Fibroblast of mammary gland (primary cell): ENCODE results near the gene CST6.
A peak's percentile ranks its signal among the peaks of the same experiment; 100 is the strongest.

ENCODE experiments used
- DNase-seq: peaks from one replicate; pipeline ENCODE4 v3.0.0-alpha.2; 2010; ENCODE audit warnings: low read depth
- H3K4me3 ChIP-seq: 2 replicates; pipeline ENCODE4 v1.5.1; 2011; ENCODE audit warnings: low read depth, mild to moderate bottlenecking, low read length, moderate library complexity; ENCODE audit not compliant: control insufficient read depth
- CTCF ChIP-seq: conservative IDR thresholded peaks from 2 replicates; pipeline ENCODE4 v1.5.1; 2011; ENCODE audit warnings: low read depth, low read length, inconsistent platforms; ENCODE audit not compliant: control insufficient read depth, insufficient read depth

Gene CST6

DNA sequence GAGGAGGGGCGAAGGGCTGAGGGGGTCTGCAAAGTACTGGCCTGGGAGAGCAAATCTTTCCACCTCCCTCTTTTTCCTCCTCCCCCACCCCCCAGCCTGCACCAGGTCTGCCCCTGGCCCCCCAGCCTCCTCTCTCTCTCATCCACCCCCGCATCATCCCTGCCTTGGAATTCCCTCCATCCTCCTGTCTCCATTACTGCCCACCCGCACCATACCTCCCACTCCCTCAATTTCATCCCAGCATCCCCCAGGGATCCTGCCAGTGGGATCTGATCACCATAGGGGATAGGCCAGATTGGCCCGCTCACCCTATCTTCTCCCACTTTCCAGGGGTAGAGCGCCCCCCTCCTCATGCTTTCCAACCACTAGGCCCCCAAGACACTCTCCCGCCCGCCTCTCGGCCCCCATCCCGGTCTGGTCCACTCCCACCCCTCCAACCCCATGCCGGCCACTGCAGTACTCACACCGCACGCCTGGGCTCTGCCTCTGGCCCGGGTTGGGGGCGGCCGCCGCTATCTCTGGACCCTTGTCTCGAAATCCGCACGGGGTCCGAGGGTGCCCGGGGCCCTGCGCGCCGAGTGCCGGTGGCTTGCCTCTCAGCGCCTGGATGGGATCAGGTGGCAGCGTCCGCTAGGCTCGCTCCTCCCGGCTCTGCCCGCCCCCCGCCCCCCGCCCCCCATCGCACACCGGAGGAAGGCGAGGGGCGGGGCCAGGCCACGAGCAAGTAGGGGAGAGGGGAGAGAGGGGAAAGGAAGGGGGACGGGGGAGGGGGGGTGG is 36.9 kb downstream of the CST6 start, which contains the start of gene GAL3ST3:
Gene GAL3ST3, minus strand, starts transcription at position 615 of the 777 bp plus-strand sequence. CDS start 3,746 bp downstream, outside the sequence.
- no peak within 1 kb of the TSS for H3K4me3 ChIP-seq

GRCh38 chr11:66050581-66051231 is 38.9 kb downstream of the CST6 start:
- TF ChIP-seq CTCF: no peak
- no peak for DNase-seq
- no peak overlapping the region for H3K4me3 ChIP-seq

More for the DNA sequence above, 36.9 kb downstream of the CST6 start, which contains the start of gene GAL3ST3:
- no peak for TF ChIP-seq CTCF
- DNase-seq: no peak

DNA sequence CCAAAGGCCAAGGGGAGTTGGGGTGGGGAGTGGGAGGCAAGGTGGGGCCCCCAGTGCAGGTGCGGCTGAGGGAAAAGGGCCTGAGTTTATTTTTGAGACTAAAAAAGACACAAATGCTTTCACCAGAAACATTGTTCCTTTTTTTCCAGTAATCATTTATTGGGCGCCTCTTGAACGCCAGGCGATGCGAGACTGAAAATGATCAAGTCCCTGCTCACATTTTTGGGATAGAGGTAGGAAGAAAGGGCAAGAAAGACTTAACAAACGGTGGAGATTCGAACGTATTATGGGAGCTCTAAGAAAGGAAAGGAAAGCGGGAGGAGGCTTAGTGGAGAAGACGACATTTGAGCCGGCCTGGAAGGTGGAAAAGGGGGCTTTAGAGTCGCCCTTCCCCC is 39.6 kb downstream of the CST6 start:
- no peak for DNase-seq
- peak overlapping the region; percentile 98 for H3K4me3 ChIP-seq
- no peak for TF ChIP-seq CTCF

DNA sequence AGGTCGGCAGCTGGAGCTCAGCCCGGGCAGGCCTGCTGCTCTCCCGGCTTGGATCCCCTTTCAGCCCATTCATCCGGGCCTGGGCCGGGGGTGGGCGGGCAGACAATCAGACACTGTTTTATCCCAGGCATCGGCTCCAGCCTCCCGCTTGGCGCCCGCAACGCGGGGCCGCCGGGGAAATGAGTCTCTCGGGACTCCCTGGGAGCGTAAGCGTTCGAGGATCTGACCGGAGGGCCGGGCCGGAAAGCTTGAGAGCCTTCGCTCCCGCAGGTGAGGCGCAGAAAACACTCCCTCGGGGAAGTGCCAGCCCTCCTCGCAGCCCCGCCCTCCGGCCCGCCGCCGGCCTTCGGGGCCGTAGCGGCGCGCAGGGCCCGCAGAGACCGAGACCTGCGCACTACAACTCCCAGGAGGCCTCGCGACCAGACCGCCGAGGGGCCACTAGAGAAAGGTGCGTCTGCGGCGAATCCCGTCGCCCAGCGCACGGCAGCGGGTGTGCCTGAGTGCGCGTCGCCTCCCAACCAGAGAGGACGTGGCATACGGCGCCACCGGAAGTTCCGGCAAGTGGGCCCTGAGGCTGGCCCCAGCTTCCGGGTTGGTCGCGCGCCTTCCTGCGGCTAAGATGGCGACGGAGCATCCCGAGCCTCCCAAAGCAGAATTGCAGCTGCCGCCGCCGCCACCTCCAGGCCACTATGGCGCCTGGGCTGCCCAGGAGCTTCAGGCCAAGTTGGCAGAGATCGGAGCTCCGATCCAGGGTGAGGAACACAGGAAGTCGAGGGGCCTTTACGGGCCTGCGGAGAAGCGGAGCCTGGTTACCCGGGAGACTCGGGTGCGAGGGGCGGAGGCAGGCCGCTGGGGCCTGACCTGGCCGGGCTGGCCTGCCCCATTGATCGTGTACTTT is 40.2 kb downstream of the CST6 start, which contains the start of gene SF3B2:
Gene SF3B2, plus strand, starts transcription at position 599 of the 898 bp plus-strand sequence. Its CDS starts 21 bp downstream, at position 620.
- DNase-seq: peak; percentile 96
- H3K4me3 ChIP-seq: peak within 1 kb of the TSS; percentile 98
- TF ChIP-seq CTCF: no peak

GRCh38 chr11:66052664-66052982 is 40.8 kb downstream of the CST6 start:
- peak overlapping the region; percentile 98 for H3K4me3 ChIP-seq
- TF ChIP-seq CTCF: no peak
- no peak for DNase-seq

DNA sequence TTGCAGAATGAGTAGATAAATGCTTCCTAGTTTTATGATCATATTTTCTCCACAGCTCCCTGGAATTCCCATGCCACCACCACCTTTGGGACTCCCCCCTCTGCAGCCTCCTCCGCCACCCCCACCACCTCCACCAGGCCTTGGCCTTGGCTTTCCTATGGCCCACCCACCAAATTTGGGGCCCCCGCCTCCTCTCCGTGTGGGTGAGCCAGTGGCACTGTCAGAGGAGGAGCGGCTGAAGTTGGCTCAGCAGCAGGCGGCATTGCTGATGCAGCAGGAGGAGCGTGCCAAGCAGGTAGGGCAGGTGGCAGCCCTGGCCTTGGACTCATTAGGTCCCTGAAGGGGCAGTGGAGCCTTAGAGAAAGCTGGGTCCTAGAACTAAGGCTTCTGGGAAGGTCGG is 43.2 kb downstream of the CST6 start:
- no peak for DNase-seq
- TF ChIP-seq CTCF: no peak
- H3K4me3 ChIP-seq: no peak overlapping the region
